ENCODE results near the gene XYLT1.
A peak's percentile ranks its signal among the peaks of the same experiment; 100 is the strongest.

Gene XYLT1

DNA sequence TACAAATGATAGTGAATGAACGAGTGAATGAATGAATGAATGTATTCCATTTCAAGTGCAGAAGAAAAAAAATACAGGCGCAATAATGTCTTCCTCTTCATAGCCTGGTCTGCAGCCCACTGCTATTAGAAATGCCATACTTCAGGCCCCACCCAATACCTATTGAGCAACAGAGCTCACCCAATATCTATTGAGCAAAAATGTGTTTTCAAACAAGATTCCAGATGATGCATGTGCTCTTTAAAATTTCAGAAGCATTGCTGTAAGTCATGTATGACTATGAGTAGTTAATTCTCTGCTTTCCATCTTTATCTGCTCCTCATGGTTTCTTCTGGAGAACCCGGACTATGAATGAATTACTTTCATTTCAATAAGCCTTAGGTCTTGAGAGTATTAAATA, 308.2 kb downstream of the XYLT1 start:
- H3K27ac ChIP-seq, result no peak overlapping the region
- peaks cover 3 to 97% (median 80%) of the 10 kb centered on the region in 11 experiments; a peak in 20 of 22 replicates for H3K36me3 ChIP-seq
- H3K9me3 ChIP-seq (replicated peaks in 1 of 11), result peaks cover 0 to 5% (median 0%) of the 10 kb centered on the region in 11 experiments; a peak in 1 of 22 replicates
- peaks cover 0 to 67% (median 26%) of the 10 kb centered on the region in 11 experiments; a peak in 10 of 22 replicates for H4K20me1 ChIP-seq
- H3K4me2 ChIP-seq, result no peak overlapping the region
- peaks cover 0 to 12% (median 3%) of the 10 kb centered on the region in 10 experiments; a peak in 9 of 20 replicates for H3K4me1 ChIP-seq
- no peak overlapping the region for H3K4me3 ChIP-seq
- no peaks in the 10 kb centered on the region for H3K27me3 ChIP-seq
- no peak for TF ChIP-seq Cebpa-rat (IDR thresholded peaks at IDR 0.05)
- no peak overlapping the region for H3K9ac ChIP-seq

DNA sequence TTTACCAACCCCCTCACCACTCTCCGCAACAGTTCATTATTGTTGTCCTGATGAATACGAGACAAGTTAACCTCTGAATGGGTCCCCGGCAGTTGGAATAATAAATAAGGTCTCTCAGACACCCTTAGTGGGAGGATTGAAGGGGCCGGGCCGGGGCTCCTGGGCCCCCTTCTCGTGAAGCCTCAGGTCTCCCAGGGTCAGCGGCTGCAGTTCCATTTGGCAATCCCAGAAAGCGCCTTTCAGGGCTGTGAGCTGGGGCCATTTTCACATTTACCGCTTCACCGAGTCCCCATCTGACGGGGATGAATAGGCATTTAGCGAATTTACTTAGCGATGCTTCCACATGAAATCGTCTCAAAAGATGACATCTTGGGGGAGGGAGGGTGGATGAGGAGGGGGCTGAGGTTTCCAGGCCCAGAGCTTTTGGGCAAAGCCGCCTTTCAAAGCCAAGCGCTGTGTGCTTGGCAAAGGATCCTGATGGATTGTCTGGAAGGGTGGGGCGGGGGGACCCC, 309.8 kb downstream of the XYLT1 start:
- no peak overlapping the region for H3K9ac ChIP-seq
- no peaks in the 10 kb centered on the region for H3K27me3 ChIP-seq
- TF ChIP-seq Cebpa-rat (IDR thresholded peaks at IDR 0.05), result no peak
- no peak overlapping the region for H3K4me2 ChIP-seq
- no peak overlapping the region for H3K27ac ChIP-seq
- H3K36me3 ChIP-seq, result peaks cover 0 to 97% (median 77%) of the 10 kb centered on the region in 11 experiments; a peak in 18 of 22 replicates
- H4K20me1 ChIP-seq, result peaks cover 0 to 65% (median 32%) of the 10 kb centered on the region in 11 experiments; a peak in 11 of 22 replicates
- H3K4me3 ChIP-seq, result no peak overlapping the region
- 0 out of 20 replicates have a peak, but pooled peaks cover 0 to 4% (median 0%) of the 10 kb centered on the region in 10 experiments for H3K4me1 ChIP-seq
- H3K9me3 ChIP-seq (replicated peaks in 1 of 11), result no peaks in the 10 kb centered on the region

DNA sequence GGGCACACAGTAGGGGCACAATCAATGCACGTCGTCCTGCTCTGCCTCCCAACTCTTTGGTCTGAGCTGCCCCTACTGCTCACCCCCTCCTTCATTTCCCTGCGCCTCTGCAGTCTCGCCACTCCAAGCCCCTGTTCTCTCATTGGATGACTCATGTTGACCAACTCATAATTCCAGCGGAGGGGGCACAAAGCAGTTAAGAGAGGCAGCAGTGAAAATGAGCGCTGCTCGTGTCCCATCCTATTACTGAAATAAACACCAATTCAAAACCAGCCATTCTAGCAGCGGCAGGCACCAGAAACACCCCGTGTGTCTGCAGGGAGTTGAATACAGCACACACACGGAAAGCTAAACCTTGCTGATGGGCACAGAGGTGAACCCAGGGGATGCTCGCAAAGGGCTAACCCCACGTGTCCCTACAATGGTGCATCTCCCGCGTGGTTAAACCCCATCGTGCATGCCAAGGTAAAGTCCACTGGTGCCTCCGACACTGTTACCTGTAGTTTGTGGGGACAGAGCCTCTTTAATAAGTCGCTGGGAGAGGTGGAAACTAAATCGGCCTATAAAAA, 310.4 kb downstream of the XYLT1 start:
- Histone ChIP-seq H3K9ac (no peak overlapping the region), H3K27ac (no peak overlapping the region), H3K36me3 (peaks cover 0 to 98% (median 78%) of the 10 kb centered on the region in 11 experiments; a peak in 17 of 22 replicates), H3K27me3 (no peaks in the 10 kb centered on the region), H4K20me1 (peaks cover 0 to 66% (median 35%) of the 10 kb centered on the region in 11 experiments; a peak in 12 of 22 replicates), H3K9me3 (replicated peaks in 1 of 11) (no peaks in the 10 kb centered on the region), H3K4me1 (peaks cover 0 to 6% (median 0%) of the 10 kb centered on the region in 10 experiments; a peak in 4 of 20 replicates), H3K4me3 (no peak overlapping the region), H3K4me2 (no peak overlapping the region)
- no peak for TF ChIP-seq Cebpa-rat (IDR thresholded peaks at IDR 0.05)

DNA sequence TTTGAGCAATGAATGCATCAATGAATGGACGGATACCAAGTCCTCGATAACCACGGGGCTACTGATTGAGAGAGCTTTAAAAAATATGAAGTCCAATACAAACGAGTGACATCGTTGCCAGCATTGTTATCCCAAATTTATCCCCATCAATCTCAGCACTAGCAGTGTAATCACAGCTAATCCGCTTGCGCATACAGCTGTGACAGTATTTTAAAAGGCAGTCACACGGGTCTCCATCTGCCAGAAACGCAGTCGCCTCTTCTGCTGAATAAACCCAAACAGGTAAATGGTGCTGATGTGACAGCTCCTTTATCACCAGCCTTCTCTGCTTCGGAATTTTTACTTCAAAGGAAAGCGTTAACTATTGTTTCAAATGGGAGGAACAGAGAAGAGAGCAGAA, 311.1 kb downstream of the XYLT1 start:
- H3K27me3 ChIP-seq, result no peaks in the 10 kb centered on the region
- H3K4me1 ChIP-seq, result peaks cover 0 to 13% (median 0%) of the 10 kb centered on the region in 10 experiments; a peak in 5 of 20 replicates
- no peak overlapping the region for H3K4me3 ChIP-seq
- peaks cover 0 to 72% (median 42%) of the 10 kb centered on the region in 11 experiments; a peak in 13 of 22 replicates for H4K20me1 ChIP-seq
- H3K9me3 ChIP-seq (replicated peaks in 1 of 11), result no peaks in the 10 kb centered on the region
- no peak overlapping the region for H3K9ac ChIP-seq
- TF ChIP-seq Cebpa-rat (IDR thresholded peaks at IDR 0.05), result no peak
- H3K4me2 ChIP-seq, result no peak overlapping the region
- no peak overlapping the region for H3K27ac ChIP-seq
- H3K36me3 ChIP-seq, result peaks cover 0 to 98% (median 84%) of the 10 kb centered on the region in 11 experiments; a peak in 17 of 22 replicates

DNA sequence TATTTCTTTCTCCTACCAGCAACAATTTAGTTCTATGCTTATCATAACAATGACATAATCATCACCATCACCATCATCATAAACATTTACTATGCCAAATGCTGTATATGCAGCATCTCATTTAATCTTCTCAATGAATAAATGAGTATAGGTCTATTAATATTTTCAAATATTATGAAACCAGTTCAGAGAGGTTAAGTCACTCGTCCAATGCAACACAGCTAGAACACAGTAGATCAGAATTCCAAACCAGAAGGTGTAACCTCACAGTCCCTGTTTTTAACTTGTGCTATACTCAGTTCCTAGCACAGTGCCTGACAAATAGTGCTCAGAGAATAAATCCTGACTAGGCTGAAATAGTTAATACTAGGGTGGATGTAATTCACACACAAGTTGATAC, 314.8 kb downstream of the XYLT1 start:
- TF ChIP-seq Cebpa-rat (IDR thresholded peaks at IDR 0.05), result no peak
- H4K20me1 ChIP-seq, result peaks cover 0 to 86% (median 60%) of the 10 kb centered on the region in 11 experiments; a peak in 14 of 22 replicates
- no peak overlapping the region for H3K9ac ChIP-seq
- H3K9me3 ChIP-seq (replicated peaks in 1 of 11), result no peaks in the 10 kb centered on the region
- H3K4me1 ChIP-seq, result peaks cover 0 to 15% (median 0%) of the 10 kb centered on the region in 10 experiments; a peak in 5 of 20 replicates
- no peaks in the 10 kb centered on the region for H3K27me3 ChIP-seq
- no peak overlapping the region for H3K4me3 ChIP-seq
- no peak overlapping the region for H3K4me2 ChIP-seq
- H3K27ac ChIP-seq, result no peak overlapping the region
- peaks cover 0 to 99% (median 88%) of the 10 kb centered on the region in 11 experiments; a peak in 19 of 22 replicates for H3K36me3 ChIP-seq

DNA sequence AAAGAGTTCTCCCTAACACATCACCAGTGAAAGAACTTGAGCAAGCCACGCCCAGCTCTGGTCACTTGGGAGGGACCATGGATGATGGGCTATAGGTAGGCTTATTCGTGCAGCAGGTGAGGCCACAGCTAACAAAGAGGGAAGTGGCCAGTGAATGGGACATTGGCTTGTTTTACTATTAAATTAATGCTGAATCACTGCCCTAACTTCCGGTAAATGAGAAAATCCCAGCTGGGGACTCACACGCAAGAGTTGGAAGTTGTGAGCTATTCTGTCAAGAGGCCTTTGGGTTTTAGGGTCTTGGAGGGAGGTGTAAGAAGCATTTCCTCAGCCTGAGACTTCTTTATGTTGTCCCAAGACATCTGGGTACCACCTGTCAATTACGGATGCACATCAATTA, 315.3 kb downstream of the XYLT1 start:
- peaks cover 0 to 86% (median 61%) of the 10 kb centered on the region in 11 experiments; a peak in 14 of 22 replicates for H4K20me1 ChIP-seq
- no peak overlapping the region for H3K4me3 ChIP-seq
- H3K27me3 ChIP-seq, result no peaks in the 10 kb centered on the region
- no peak for TF ChIP-seq Cebpa-rat (IDR thresholded peaks at IDR 0.05)
- peaks cover 0 to 99% (median 88%) of the 10 kb centered on the region in 11 experiments; a peak in 19 of 22 replicates for H3K36me3 ChIP-seq
- no peak overlapping the region for H3K27ac ChIP-seq
- H3K4me2 ChIP-seq, result peak overlapping the region in 2 of 11 experiments; percentile 2 to 23; a peak in 1 of 22 replicates
- H3K9me3 ChIP-seq (replicated peaks in 1 of 11), result no peaks in the 10 kb centered on the region
- peaks cover 0 to 15% (median 0%) of the 10 kb centered on the region in 10 experiments; a peak in 5 of 20 replicates for H3K4me1 ChIP-seq
- H3K9ac ChIP-seq, result no peak overlapping the region

DNA sequence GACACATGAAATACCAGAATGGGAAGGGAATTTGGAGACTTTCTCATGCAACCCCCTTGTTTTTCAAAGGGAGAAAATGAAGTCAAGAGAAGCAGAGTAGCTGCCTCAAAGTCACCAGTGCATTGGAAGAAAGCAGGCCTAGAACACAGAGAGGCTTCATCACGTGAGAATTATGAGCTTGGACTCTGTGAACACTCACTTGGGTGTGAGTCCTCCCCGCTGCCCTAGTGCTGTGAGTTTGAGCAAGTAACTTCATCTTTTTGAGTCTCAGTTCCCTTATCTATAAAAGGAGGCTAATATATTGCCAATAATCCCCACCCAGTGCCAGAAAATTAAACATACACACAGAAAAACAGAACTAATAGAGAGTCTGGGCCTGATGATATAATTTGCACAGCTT, 315.8 kb downstream of the XYLT1 start:
- Histone ChIP-seq H3K9ac (no peak overlapping the region), H4K20me1 (peaks cover 0 to 86% (median 61%) of the 10 kb centered on the region in 11 experiments; a peak in 14 of 22 replicates), H3K36me3 (peaks cover 0 to 100% (median 84%) of the 10 kb centered on the region in 11 experiments; a peak in 19 of 22 replicates)

DNA sequence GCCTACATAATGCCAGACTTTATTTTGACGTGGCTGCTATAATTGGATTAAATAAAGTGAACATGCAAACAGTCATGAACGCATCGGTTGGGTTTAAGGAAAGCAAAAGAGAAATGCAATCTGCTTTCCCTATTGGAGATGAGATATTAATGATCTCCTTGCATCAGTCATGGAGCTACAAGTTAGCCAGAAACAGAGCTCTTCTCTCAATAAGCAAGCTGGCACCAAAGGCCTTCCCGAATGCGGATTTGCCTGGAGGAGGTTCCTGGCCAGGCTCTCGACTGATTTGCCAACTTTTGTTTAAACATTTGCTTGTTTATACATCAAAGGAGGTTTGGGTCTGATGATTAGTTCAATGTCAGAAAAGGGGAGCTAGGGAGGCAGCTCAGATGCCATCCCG, 318.4 kb downstream of the XYLT1 start:
- no peaks in the 10 kb centered on the region for H3K27me3 ChIP-seq
- H3K27ac ChIP-seq, result no peak overlapping the region
- TF ChIP-seq Cebpa-rat (IDR thresholded peaks at IDR 0.05), result no peak
- H3K9me3 ChIP-seq (replicated peaks in 1 of 11), result no peaks in the 10 kb centered on the region
- no peak overlapping the region for H3K9ac ChIP-seq
- H3K4me2 ChIP-seq, result no peak overlapping the region
- H3K36me3 ChIP-seq, result peaks cover 0 to 97% (median 74%) of the 10 kb centered on the region in 11 experiments; a peak in 18 of 22 replicates
- peaks cover 0 to 94% (median 83%) of the 10 kb centered on the region in 11 experiments; a peak in 15 of 22 replicates for H4K20me1 ChIP-seq
- no peak overlapping the region for H3K4me3 ChIP-seq
- H3K4me1 ChIP-seq, result peaks cover 0 to 15% (median 0%) of the 10 kb centered on the region in 10 experiments; a peak in 5 of 20 replicates

More for the DNA sequence above, 315.8 kb downstream of the XYLT1 start:
- no peak overlapping the region for H3K4me3 ChIP-seq
- H3K27me3 ChIP-seq, result no peaks in the 10 kb centered on the region
- H3K9me3 ChIP-seq (replicated peaks in 1 of 11), result no peaks in the 10 kb centered on the region
- H3K27ac ChIP-seq, result no peak overlapping the region
- H3K4me1 ChIP-seq, result peaks cover 0 to 15% (median 0%) of the 10 kb centered on the region in 10 experiments; a peak in 5 of 20 replicates
- no peak for TF ChIP-seq Cebpa-rat (IDR thresholded peaks at IDR 0.05)
- peak overlapping the region in 2 of 11 experiments; percentile 2 to 23; a peak in 2 of 22 replicates for H3K4me2 ChIP-seq

DNA sequence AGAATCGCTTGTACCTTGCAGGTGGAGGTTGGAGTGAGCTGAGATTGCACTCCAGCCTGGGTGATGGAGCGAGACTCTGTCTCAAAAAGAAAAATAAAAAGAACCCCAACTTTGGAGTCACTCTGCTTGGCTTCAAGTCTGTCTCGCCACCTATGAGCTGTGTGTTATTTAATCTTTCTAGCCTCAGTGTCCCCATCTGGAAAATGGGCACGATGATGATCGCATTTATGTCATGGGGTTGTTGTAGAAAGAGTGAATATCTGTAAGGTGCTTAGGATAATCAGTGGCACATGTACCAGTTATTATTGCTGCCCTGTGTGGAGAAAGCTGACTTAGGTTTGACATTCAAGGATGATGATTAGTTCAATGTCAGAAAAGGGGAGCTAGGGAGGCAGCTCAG, 319.4 kb downstream of the XYLT1 start:
- Histone ChIP-seq H3K9me3 (replicated peaks in 1 of 11) (no peaks in the 10 kb centered on the region), H3K4me3 (no peak overlapping the region), H3K4me2 (no peak overlapping the region), H3K4me1 (peaks cover 0 to 15% (median 0%) of the 10 kb centered on the region in 10 experiments; a peak in 5 of 20 replicates), H3K27me3 (no peaks in the 10 kb centered on the region), H4K20me1 (peaks cover 0 to 100% (median 89%) of the 10 kb centered on the region in 11 experiments; a peak in 15 of 22 replicates), H3K36me3 (peaks cover 0 to 95% (median 78%) of the 10 kb centered on the region in 11 experiments; a peak in 19 of 22 replicates), H3K27ac (no peak overlapping the region), H3K9ac (no peak overlapping the region)
- no peak for TF ChIP-seq Cebpa-rat (IDR thresholded peaks at IDR 0.05)
